ENCODE data around the gene ERFL.

DNA sequence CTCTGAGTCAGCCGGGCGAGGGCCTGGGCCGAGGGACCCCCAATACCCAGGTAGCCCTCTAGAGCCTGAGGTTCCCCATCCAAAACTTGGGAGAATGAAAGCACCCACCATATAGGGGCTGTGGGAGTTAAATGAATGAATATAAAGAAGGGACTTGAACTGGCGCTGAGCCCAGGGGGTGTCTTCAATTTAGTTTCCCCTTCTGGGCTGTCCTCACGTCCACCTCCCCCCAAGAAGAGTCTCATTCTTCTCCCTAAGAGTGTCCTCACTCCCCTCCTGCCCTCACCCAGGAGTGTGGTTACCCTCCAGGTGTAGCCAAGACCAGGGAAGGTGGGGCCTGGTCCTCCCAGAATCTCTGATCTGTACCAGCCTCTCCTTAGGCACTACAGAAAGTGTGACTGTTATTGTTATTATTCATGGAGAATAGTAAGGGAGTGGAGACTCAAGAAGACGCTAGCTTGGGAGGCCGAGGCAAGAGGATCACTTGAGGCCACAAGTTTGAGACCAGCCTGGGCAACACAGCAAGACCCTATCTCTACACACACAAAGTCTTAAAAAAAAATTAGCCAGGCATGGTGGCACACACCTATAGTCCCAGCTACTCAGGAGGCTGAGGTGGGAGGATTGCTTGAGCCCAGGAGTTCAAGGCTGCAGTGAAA lies 48.5 kb downstream of the ERFL start:
- TF ChIP-seq ZC3H10 (CRISPR knock-in tag; IDR thresholded peaks at IDR 0.05) = no peak
- TF ChIP-seq RARB (CRISPR knock-in tag; IDR thresholded peaks at IDR 0.05) = no peak
- no peak for TF ChIP-seq GLIS3 (CRISPR knock-in tag; IDR thresholded peaks at IDR 0.05)
- no peak for TF ChIP-seq ZFP3 (CRISPR knock-in tag; IDR thresholded peaks at IDR 0.05)
- TF ChIP-seq PPARA (CRISPR knock-in tag; IDR thresholded peaks at IDR 0.05; ENCODE audit: borderline replicate concordance) = no peak
- TF ChIP-seq, protein P1, sequence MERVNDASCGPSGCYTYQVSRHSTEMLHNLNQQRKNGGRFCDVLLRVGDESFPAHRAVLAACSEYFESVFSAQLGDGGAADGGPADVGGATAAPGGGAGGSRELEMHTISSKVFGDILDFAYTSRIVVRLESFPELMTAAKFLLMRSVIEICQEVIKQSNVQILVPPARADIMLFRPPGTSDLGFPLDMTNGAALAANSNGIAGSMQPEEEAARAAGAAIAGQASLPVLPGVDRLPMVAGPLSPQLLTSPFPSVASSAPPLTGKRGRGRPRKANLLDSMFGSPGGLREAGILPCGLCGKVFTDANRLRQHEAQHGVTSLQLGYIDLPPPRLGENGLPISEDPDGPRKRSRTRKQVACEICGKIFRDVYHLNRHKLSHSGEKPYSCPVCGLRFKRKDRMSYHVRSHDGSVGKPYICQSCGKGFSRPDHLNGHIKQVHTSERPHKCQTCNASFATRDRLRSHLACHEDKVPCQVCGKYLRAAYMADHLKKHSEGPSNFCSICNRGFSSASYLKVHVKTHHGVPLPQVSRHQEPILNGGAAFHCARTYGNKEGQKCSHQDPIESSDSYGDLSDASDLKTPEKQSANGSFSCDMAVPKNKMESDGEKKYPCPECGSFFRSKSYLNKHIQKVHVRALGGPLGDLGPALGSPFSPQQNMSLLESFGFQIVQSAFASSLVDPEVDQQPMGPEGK (CRISPR knock-in tag; IDR thresholded peaks at IDR 0.05; ENCODE audit: borderline replicate concordance) = no peak
- TF ChIP-seq ZNF8 (CRISPR knock-in tag; IDR thresholded peaks at IDR 0.05) = no peak

Data from SK-N-SH treated with all-trans-retinoic acid at 6 μM for 48 hours (cell line).